22Rv1 (cell line): Measurements from ENCODE around the gene GPR173.

Source experiments
- H3K27ac ChIP-seq: fragments of 450-650 bp; 2 replicates; pipeline ENCODE4 v1.5.1; 2017
- CTCF ChIP-seq: fragments of 450-650 bp; IDR thresholded peaks from 2 replicates; pipeline ENCODE4 v1.5.1; 2017; ENCODE audit warnings: mild to moderate bottlenecking
- ZFX ChIP-seq: fragments of 450-650 bp; IDR thresholded peaks from 2 replicates; pipeline ENCODE4 v1.6.1; 2017; ENCODE audit warnings: antibody characterized with exemption, borderline replicate concordance

The GPR173 gene

GRCh38 chrX:53077207-53078197, 28.9 kb downstream of the GPR173 start:
- H3K27ac ChIP-seq = no peak overlapping the region

GRCh38 chrX:53078943-53079342, 30.4 kb downstream of the GPR173 start:
- no peak for TF ChIP-seq ZFX
- no peak for TF ChIP-seq CTCF
- H3K27ac ChIP-seq = no peak overlapping the region

More at GRCh38 chrX:53077207-53078197, 28.9 kb downstream of the GPR173 start:
- TF ChIP-seq ZFX = no peak
- TF ChIP-seq CTCF = no peak

- no peak overlapping the region for H3K27ac ChIP-seq
- TF ChIP-seq CTCF (no peak), ZFX (no peak)
These were observed 32.3 kb downstream of the GPR173 start for GRCh38 chrX:53080628-53081580.

- TF ChIP-seq ZFX (no peak), CTCF (no peak)
- H3K27ac ChIP-seq = peak within 1 kb of the TSS; percentile 70
These were observed 33.6 kb downstream of the GPR173 start, which contains the start of gene TSPYL2 for GRCh38 chrX:53081925-53082772. Gene TSPYL2 (plus strand): TSS chrX:53082367. CDS start chrX:53082499, 132 bp downstream.

GRCh38 chrX:53082773-53083616, 34.4 kb downstream of the GPR173 start:
- TF ChIP-seq ZFX (no peak), CTCF (no peak)
- H3K27ac ChIP-seq = peak overlapping the region; percentile 70
